Body of pancreas (tissue), 4 donors: ENCODE results near the gene ZNF692.

ENCODE experiments used
- CTCF ChIP-seq, 7 experiments: fragments of 450-650 bp in 4 of 7; fragments of 200-600 bp in 3 of 7; sonication (generic) in 3 of 7; IDR thresholded peaks; one replicate each; pipeline ENCODE4 v1.5.1; 2016 to 2019; ENCODE audit warnings: antibody characterized with exemption in 7 of 7
- POLR2A ChIP-seq, 3 donors: fragments of 450-650 bp; IDR thresholded peaks; one replicate each; pipeline ENCODE4 v1.6.1; 2016; ENCODE audit warnings: antibody characterized with exemption in 3 of 3, mild to moderate bottlenecking in 2 of 3

- TF ChIP-seq POLR2A (IDR thresholded peaks at IDR 0.05), result no peak
- TF ChIP-seq CTCF (IDR thresholded peaks at IDR 0.05), result no peak
Measured at GRCh38 chr1:248901578-248901977, 42.7 kb upstream of the ZNF692 start.
